GM12873 (cell line): ENCODE measurements around the gene ANKRD44.

Experiments used
- TF ChIP-seq, protein P1 (sequence below): IDR thresholded peaks from 2 replicates; pipeline ENCODE4 v1.5.1; 2012; ENCODE audit warnings: low read depth, mild to moderate bottlenecking, moderate library complexity, low read length, control low read depth; ENCODE audit not compliant: insufficient read depth; ENCODE audit errors: missing control alignments

The ANKRD44 gene

DNA sequence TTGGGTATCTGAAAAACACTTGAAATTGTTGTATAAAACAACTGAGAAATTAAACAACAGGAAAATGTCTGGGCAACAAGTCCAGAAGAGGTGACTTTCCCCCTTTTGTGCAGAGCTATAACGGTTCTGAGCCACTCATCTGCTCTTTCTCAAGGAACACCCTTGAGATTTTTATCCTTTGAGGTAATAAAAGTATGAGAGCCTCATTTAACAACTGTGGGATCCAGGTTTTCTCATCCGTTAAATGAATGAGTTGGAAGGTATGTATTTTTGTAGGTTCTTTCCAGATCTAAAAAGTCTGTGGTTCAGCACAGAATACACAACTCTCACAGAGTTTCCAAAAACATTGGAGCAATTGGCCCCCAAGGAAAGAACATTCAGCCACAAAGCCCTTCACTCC, 93.0 kb downstream of the ANKRD44 start:
- TF ChIP-seq, protein P1, sequence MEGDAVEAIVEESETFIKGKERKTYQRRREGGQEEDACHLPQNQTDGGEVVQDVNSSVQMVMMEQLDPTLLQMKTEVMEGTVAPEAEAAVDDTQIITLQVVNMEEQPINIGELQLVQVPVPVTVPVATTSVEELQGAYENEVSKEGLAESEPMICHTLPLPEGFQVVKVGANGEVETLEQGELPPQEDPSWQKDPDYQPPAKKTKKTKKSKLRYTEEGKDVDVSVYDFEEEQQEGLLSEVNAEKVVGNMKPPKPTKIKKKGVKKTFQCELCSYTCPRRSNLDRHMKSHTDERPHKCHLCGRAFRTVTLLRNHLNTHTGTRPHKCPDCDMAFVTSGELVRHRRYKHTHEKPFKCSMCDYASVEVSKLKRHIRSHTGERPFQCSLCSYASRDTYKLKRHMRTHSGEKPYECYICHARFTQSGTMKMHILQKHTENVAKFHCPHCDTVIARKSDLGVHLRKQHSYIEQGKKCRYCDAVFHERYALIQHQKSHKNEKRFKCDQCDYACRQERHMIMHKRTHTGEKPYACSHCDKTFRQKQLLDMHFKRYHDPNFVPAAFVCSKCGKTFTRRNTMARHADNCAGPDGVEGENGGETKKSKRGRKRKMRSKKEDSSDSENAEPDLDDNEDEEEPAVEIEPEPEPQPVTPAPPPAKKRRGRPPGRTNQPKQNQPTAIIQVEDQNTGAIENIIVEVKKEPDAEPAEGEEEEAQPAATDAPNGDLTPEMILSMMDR: no peak

DNA sequence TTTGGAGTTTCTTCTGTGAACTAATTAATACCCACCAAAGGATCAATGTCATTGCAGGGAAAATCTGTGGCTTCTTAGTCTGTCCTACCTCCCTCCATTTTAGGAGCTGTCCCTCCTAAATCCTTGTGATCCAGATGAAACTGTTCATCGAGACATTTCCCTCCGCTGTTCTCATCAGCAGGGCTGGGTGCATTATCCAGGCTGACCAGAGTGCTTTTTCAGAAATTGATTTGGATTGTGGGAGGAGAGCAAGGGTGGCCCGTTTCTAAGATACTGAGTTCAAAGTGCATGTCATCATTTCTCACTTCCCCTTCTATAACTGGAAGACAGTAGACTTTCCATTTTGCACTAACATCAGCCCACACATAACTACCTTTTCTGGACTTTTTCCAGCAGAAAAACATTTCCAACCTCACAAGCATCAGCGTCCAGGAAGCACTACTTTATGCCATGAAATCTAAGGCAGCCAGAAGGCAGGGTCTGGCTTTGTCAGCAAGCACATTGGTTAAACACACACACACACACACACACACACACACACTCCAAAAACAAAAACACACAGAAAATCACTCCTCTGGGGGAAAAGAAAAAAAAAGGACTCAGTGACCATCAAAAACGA, 94.1 kb downstream of the ANKRD44 start:
- TF ChIP-seq, protein P1: no peak

DNA sequence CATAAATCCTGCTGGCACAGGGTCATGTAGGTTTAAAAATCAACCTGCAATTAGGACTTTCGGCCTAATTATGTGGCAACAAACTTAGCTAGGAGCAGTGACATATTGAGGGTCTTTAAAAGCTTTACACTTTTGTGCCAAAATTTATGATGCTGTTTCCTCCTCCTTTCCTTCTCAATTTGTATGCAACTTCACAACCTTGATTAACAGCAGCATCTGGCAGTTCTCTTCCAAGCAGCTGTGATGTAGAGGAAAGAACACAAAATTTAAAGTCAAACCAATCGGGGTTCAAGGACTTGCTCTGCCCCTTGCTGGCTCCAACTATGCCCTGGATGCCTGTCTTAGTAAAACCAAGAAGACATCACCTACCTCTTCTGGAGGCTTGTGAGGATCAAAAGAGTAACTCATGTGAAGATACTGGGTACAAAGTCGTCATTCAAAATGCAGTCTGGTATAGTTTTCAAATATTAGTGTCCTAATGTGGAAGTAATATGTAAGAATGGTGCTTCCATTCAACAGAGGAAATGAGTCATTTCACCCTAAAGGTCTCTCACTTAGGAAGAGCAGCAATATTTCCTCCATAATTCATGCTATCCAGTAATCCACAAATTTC, 94.7 kb downstream of the ANKRD44 start:
- TF ChIP-seq, protein P1: no peak

DNA sequence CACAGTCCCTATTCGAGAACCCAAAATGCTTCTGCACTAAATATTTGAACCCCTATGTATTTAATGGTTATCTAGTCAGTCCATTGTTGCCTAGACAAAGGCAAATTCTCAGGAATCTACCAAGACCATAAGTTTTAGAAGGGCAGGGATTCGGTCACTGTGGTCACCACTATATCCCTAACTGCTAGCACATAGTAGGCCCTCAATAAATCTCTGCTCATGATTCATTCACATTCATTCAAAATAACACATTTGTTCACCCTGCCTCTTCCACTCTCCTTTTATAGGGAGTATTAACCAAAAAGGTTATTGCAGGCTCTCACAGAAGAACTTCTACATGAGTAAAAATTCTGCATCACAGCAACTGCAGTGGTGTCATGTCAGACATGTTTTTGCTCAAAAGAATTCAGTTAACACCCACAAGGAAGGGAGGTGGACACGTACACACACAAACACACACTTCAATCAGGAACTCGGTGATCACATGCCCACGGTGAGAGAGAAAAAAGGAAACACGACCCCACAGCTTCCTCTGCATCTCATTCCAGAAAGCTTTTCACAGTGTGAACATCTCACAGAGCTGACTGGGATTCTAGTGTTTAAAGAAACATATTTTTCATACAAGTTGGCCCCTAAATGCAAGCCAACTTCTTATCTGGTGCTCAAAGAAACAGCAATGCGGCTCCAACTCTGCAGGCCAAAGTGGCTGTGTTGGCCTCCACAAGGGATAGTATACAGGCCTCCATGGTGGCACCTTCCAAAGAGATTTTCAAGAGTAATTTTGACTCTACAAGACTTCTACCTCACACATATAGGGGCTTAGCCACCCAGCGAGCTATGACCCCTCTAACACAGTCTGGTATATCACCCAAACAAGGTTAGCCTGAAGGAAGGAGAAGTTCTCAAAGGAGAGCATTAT, 98.0 kb downstream of the ANKRD44 start:
- TF ChIP-seq, protein P1: no peak

DNA sequence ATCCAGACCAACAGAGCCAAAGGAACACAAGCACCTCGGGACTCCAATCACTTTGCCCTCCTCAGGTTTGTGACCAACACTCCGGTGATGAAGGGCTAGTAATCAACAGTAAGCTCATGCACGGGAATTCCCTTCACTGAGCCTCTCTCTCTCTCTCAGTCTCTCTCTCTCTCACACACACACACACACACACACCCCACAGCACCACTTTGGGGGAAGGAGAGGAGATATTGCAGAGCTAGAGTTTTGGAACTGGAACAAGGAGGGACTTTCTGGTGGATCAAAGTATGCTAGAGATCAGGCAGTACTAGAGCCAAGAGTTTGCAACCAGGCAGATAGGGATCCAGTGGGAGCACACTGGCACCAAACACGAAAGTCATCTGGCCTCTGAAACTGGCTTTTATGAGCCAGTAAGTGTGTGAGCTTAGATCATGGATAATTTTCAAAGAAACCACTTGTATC, 98.7 kb downstream of the ANKRD44 start:
- TF ChIP-seq, protein P1: no peak

DNA sequence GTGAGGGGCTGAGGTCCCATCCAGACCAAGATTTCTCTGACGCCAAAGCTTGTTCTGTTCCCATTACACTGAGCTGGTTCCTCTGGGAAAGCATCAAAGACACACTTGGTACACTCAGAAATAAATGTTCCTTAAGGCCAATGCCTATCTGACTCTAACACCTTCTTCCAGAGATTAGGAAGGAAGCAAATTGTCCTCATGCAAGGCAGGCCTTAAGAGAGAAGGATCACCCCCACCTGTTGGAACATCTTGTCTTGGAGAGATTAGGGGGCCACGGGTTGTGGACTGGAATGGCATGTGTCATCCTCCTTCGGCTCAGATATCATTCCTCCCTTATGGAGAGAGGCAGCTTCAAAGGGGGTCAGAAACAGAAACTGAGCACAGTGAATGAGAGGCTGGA, 100.2 kb downstream of the ANKRD44 start:
- TF ChIP-seq, protein P1: no peak
